ENCODE results near the gene MB.
A peak's percentile ranks its signal among the peaks of the same experiment; 100 is the strongest.

MB gene

GRCh38 chr22:35572556-35572955 lies 44.6 kb downstream of the MB start:
- DNase-seq (ENCODE audit: low spot score): no peak

DNA sequence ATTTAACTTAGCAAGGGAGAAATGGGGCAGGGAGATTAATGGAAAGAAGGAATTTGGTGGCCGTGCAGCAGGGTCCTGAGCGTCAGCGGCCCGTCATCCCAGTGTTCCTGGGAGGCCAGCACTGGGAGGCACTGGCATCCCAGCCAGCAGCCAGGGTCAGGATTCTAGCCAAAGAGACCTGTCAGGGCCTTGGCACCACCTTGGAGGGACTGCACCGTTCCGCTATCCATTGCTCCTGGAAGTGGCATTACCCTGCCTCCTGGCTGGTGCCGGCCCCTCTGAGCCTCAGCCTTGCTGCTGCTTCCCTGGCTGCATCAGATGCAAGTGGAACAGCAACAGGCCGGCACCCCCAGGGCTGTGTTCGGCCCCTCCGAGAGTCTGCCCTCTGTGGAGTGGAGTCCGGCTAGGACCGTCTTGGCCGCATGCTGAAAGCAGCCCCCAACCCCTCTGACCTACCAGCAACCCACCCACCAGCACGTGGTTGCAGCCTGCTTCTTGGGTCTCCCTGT lies 46.4 kb downstream of the MB start:
- no peak for DNase-seq (ENCODE audit: low spot score)

- no peak for DNase-seq (ENCODE audit: low spot score)
Measured at GRCh38 chr22:35569916-35570315, 47.2 kb downstream of the MB start.

DNA sequence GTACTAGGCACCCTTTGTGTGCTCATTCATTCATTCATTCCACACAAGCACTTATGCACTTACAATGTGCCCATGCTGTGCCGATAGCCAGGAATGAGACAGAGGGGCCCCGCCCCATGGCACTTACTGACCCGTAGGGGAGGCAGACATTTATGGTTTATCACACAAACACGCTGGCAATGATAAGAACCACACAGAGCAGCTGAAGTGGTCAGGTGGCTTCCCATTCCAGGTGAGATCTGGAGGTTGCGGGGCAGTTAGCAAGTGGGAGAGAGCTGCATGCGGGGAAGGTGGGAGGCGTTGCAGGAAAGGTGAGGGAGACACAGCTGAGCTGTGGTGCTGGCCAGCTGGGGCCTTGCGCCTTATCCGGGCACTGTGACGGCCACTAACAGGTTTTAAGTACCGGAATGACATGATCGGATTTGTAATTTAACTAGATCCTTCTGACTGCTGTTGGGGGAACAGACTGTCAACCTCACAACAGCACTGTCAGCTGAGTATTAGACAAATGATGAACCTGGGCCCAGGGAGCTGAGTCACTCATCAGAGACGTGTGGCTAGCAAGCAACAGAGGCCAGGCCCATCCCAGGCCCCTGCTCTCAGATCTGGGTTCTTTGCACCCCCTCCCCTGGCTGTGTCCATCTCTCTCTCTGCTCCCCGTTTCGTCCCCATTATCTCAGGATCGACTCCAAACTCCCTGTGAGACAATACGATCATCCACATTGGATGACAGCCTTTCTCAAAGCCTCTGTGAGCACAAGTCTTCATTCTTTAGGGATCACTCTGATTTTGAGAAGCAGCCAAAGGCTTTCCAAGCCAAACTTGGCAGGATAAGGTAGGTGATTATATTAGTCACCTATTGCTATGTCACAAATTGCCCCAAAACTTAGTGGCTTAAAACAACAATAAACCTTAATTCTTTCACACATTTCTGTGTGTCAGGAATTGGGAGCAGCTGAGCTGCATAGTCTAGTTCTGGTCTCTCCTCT lies 48.1 kb downstream of the MB start:
- peak; percentile 78 for DNase-seq (ENCODE audit: low spot score)

DNA sequence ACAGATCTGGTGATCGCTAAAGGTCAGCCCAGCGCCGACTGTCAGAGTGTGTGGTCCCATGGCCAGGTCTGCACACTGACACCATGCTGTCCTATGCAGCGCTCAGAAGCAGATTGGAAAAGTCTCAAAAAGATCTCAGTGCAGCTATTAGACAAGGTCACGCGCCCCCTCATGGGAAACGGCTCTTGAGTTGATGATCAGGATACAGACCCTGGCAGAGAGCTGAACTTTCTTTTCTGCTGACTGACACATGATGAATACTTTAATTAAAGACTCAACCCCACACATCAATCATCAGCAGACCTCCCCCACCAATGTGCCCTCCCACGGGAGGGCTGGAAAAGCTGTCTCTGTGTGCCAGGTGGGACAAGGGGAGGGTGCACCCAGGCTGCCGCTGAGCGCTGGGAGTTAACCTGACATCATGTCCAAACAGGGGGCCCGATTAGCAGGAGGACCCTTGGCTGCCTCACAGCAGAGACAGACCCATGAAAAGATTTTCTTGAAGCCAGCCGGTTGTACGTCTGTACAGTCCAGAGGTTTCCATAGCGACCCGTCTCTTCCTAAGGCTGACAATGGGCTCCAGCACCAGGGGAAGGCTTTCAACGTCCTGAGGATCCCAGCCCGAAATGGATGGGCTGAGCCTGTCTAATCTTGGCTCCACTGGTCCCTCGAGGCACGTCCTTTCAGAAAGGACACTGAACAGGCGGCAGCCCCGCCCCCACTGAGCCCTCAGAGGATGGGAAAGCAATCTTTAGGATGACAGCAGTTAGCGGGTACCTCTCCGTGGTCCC lies 49.6 kb downstream of the MB start:
- no peak for DNase-seq (ENCODE audit: low spot score)

- no peak for DNase-seq (ENCODE audit: low spot score)
Measured at GRCh38 chr22:35564975-35565867, 51.9 kb downstream of the MB start.

DNA sequence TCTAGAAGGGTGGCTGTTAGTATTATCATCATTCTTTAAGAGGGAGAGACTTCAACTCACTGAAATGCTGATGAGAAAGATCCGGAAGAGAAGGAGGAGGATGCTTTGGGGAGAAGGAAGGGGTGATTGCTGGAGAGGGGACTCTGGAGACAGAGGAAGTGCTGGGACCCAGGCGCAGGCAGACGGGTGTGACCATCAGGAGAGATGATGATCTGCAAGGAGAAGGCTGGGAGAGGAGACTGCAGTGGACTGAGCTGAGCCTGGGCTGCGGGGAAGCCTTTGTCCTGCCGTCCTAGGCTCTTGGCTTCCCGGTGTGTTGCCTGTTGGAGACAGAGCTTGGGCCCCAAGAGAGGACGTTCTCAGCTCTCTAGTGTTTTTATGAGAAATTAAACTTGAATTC lies 53.9 kb downstream of the MB start:
- DNase-seq (ENCODE audit: low spot score): no peak

- peak; percentile 52 for DNase-seq (ENCODE audit: low spot score)
Measured at GRCh38 chr22:35561796-35562526, 55.2 kb downstream of the MB start.

GRCh38 chr22:35560824-35561223 lies 56.3 kb downstream of the MB start:
- no peak for DNase-seq (ENCODE audit: low spot score)

DNA sequence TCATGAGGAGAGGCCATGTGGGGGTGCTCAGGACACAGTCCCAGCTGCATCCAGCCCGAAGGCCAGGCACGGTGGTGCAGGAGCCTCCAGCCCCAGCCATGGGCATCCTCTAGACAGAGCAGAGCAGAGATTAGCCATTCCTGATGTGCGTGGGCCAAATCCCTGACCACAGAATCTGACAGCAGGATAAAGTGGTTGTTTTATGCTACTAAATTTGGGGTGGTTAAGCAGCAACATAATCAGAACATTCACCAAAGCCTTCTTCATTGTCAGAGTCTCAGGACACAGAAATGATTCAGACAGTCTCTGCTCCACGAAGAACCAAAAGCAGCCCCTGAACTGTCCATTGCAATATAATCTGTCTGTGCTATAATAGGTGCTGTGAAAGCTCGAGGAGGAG lies 56.8 kb downstream of the MB start:
- no peak for DNase-seq (ENCODE audit: low spot score)

GRCh38 chr22:35559354-35560005 lies 57.6 kb downstream of the MB start:
- no peak for DNase-seq (ENCODE audit: low spot score)

DNA sequence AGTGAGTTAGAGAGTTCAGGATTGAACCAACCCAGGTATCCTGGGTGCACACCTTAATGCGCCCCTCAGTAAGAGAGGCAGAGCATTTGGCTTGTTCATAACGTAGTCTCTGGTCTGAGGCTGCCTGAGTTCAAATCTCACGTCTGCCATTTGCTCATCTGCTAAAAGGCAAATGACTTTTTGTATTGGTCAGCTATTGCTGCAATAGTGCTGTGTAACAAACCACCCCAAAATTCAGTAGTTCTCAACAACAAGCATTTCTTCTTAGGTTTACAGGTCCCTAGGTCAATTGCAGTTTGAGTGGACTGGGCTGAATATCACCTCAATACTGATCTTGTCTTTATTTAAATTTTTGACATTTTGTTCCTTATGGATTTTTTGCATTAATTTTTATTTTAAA lies 58.4 kb downstream of the MB start:
- no peak for DNase-seq (ENCODE audit: low spot score)

GRCh38 chr22:35558031-35558430 lies 59.1 kb downstream of the MB start:
- no peak for DNase-seq (ENCODE audit: low spot score)
